GM12872 (cell line): ENCODE measurements around the gene BBS5.

ENCODE experiments used
- CTCF ChIP-seq: IDR thresholded peaks from 3 replicates; pipeline ENCODE4 v1.5.1; 2011; ENCODE audit warnings: low read depth, mild to moderate bottlenecking, low read length, moderate library complexity; ENCODE audit not compliant: insufficient read depth

The BBS5 gene

GRCh38 chr2:169528271-169528701 is 49.0 kb downstream of the BBS5 start:
- TF ChIP-seq CTCF, result peak; percentile 90

- TF ChIP-seq CTCF, result no peak
Observed at GRCh38 chr2:169540146-169540545, 60.9 kb downstream of the BBS5 start.

GRCh38 chr2:169542433-169542832 is 63.1 kb downstream of the BBS5 start:
- no peak for TF ChIP-seq CTCF

GRCh38 chr2:169546756-169547155 is 67.5 kb downstream of the BBS5 start:
- no peak for TF ChIP-seq CTCF
